ENCODE data around the gene SPSB1. TPM values are rescaled to one million over a fixed set of nuclear protein-coding genes. Genes with fewer than 3 reads are reported as not detected.

The SPSB1 gene
- polyA plus RNA-seq, 1 donor from 2014 or later, result 1.4 TPM

DNA sequence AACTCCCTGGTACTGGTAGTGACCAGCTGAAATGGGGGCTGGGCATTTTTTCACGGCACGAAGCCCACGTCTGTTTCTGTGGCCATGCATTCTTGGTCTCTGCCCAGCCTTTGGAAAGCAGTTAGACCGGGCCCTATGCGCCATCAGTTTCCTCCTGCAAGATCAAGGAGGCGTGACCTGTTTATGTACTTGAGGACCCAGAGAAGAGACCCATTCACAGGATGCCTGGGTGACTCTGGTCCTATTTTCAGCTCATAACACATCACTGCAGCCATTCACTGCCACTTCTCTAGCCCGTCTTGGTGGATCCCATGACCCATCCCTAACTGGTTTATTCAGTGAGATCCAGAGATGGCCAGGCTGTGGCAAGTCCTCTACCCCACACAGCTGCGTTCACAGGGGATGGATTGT lies 70.4 kb downstream of the SPSB1 start:
- Histone ChIP-seq H3K79me2 (replicated peaks; ENCODE audit: insufficient read depth, low read length) (no peaks in the 10 kb centered on the region), H4K20me1 (ENCODE audit: insufficient read depth) (no peaks in the 10 kb centered on the region)

DNA sequence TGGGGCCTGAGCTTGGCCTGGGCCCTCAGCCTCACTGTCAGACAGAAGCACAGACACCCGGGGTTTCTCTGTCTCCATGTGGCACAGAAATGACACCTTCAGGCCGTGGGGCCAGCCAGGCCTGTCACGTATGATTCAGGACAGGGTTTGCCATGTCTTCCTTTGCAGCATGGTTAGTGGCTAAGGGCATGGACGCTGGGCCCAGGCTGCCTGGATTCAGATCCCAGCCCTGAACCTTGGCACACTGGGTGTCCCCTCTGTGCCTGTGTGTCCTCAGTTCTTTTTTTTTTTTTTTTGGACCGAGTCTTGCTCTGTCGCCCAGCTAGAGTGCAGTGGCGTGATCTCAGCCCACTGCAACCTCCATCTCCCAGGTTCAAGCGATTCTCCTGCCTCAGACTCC lies 73.6 kb downstream of the SPSB1 start:
- Histone ChIP-seq H3K4me2 (ENCODE audit: low read length) (no peak overlapping the region), H3F3A (ENCODE audit: insufficient read depth, low read length, poor library complexity, severe bottlenecking) (no peaks in the 10 kb centered on the region), H3K9me2 (ENCODE audit: insufficient read depth, low read length) (no peaks in the 10 kb centered on the region), H3K79me2 (replicated peaks; ENCODE audit: insufficient read depth, low read length) (no peaks in the 10 kb centered on the region), H3K36me3 (ENCODE audit: insufficient read depth, low read length) (no peaks in the 10 kb centered on the region), H2AFZ (ENCODE audit: low read depth, low read length) (no peak overlapping the region), H4K20me1 (ENCODE audit: insufficient read depth) (no peaks in the 10 kb centered on the region), H3K9me3 (ENCODE audit: low read length) (no peaks in the 10 kb centered on the region), H3K27ac (ENCODE audit: low read length) (no peak overlapping the region), H3K27me3 (ENCODE audit: insufficient read depth, low read depth, low read length) (no peaks in the 10 kb centered on the region), H3K4me3 (ENCODE audit: low read length) (no peak overlapping the region), H3K9ac (ENCODE audit: low read length) (no peak overlapping the region)
- TF ChIP-seq EZH2 (IDR thresholded peaks at IDR 0.05; ENCODE audit: borderline replicate concordance, insufficient read depth, low read length, poor library complexity, severe bottlenecking) (no peak), SMC3 (conservative IDR thresholded peaks at IDR 0.05; ENCODE audit: poor library complexity) (no peak), RAD21 (conservative IDR thresholded peaks at IDR 0.05) (no peak), REST (IDR thresholded peaks at IDR 0.05; ENCODE audit: borderline replicate concordance) (no peak), MXI1 (conservative IDR thresholded peaks at IDR 0.05; ENCODE audit: poor library complexity, severe bottlenecking) (no peak), TAF1 (IDR thresholded peaks at IDR 0.05; ENCODE audit: low read depth) (no peak), POLR2AphosphoS5 (IDR thresholded peaks at IDR 0.05) (no peak), EP300 (conservative IDR thresholded peaks at IDR 0.05; ENCODE audit: poor library complexity, severe bottlenecking) (no peak)

More for the DNA sequence above, 70.4 kb downstream of the SPSB1 start:
- no peak overlapping the region for H3K27ac ChIP-seq (ENCODE audit: low read length)
- H3F3A ChIP-seq (ENCODE audit: insufficient read depth, low read length, poor library complexity, severe bottlenecking), result no peaks in the 10 kb centered on the region
- no peaks in the 10 kb centered on the region for H3K36me3 ChIP-seq (ENCODE audit: insufficient read depth, low read length)
- H3K4me3 ChIP-seq (ENCODE audit: low read length), result no peak overlapping the region
- H3K4me2 ChIP-seq (ENCODE audit: low read length), result no peak overlapping the region
- H3K27me3 ChIP-seq (ENCODE audit: insufficient read depth, low read depth, low read length), result no peaks in the 10 kb centered on the region
- no peaks in the 10 kb centered on the region for H3K9me3 ChIP-seq (ENCODE audit: low read length)
- H3K9me2 ChIP-seq (ENCODE audit: insufficient read depth, low read length), result no peaks in the 10 kb centered on the region
- H2AFZ ChIP-seq (ENCODE audit: low read depth, low read length), result no peak overlapping the region
- H3K9ac ChIP-seq (ENCODE audit: low read length), result no peak overlapping the region
- TF ChIP-seq EZH2 (IDR thresholded peaks at IDR 0.05; ENCODE audit: borderline replicate concordance, insufficient read depth, low read length, poor library complexity, severe bottlenecking), result no peak
- no peak for TF ChIP-seq MXI1 (conservative IDR thresholded peaks at IDR 0.05; ENCODE audit: poor library complexity, severe bottlenecking)
- no peak for TF ChIP-seq SMC3 (conservative IDR thresholded peaks at IDR 0.05; ENCODE audit: poor library complexity)
- TF ChIP-seq POLR2AphosphoS5 (IDR thresholded peaks at IDR 0.05), result no peak
- TF ChIP-seq CTCF (IDR thresholded peaks at IDR 0.05; ENCODE audit: poor library complexity, severe bottlenecking), result no peak
- no peak for TF ChIP-seq RAD21 (conservative IDR thresholded peaks at IDR 0.05)
- no peak for TF ChIP-seq TAF1 (IDR thresholded peaks at IDR 0.05; ENCODE audit: low read depth)
- TF ChIP-seq EP300 (conservative IDR thresholded peaks at IDR 0.05; ENCODE audit: poor library complexity, severe bottlenecking), result no peak
- no peak for TF ChIP-seq REST (IDR thresholded peaks at IDR 0.05; ENCODE audit: borderline replicate concordance)

All from neural cell (in vitro differentiated cells).